Transverse colon (tissue), 4 donors: ENCODE data around the gene FAN1. TPM values are rescaled to one million over a fixed set of nuclear protein-coding genes. Genes with fewer than 3 reads are reported as not detected.

Source experiments
- DNase-seq: peaks from one replicate; pipeline ENCODE4 v3.0.0-alpha.2; 2019
- H3K27ac ChIP-seq, 4 donors: fragments of 200-600 bp; sonication (generic); 2 replicates each; pipeline ENCODE4 v1.5.1; 2016 to 2018; ENCODE audit warnings: inconsistent platforms in 4 of 4
- H3K27me3 ChIP-seq: fragments of 200-600 bp; sonication (generic); 2 replicates; pipeline ENCODE4 v1.5.1; 2017; ENCODE audit warnings: inconsistent platforms
- H3K36me3 ChIP-seq, 4 donors: fragments of 200-600 bp; sonication (generic); 2 replicates each; pipeline ENCODE4 v1.5.1; 2017 to 2019; ENCODE audit warnings: inconsistent platforms in 4 of 4
- H3K4me1 ChIP-seq, 4 donors: fragments of 200-600 bp; sonication (generic); 2 replicates each; pipeline ENCODE4 v1.5.1; 2017 to 2020; ENCODE audit warnings: inconsistent platforms in 4 of 4
- H3K4me3 ChIP-seq, 4 donors: fragments of 200-600 bp; sonication (generic); 1 replicate in 1 of 4; 2 replicates in 3 of 4; pipeline versions ENCODE4 v1.5.1 to v1.6.1; 2017 to 2019; ENCODE audit warnings: inconsistent platforms in 4 of 4
- H3K9me3 ChIP-seq, 2 donors: fragments of 200-600 bp; sonication (generic); 2 replicates each; pipeline ENCODE4 v1.5.1; 2017 to 2019; ENCODE audit warnings: inconsistent platforms in 2 of 2
- CTCF ChIP-seq, 5 experiments: fragments of 200-600 bp in 3 of 5; fragments of 450-650 bp in 2 of 5; sonication (generic) in 3 of 5; IDR thresholded peaks; 1 replicate in 2 of 5; 2 replicates in 3 of 5; pipeline ENCODE4 v1.5.1; 2016 to 2017; ENCODE audit warnings: antibody characterized with exemption in 5 of 5, inconsistent platforms in 3 of 5, mild to moderate bottlenecking in 2 of 5, moderate library complexity in 1 of 5
- EP300 ChIP-seq: sonication (generic); formaldehyde crosslinking; IDR thresholded peaks from one replicate; pipeline ENCODE4 v1.6.1; 2017; ENCODE audit warnings: antibody characterized with exemption, low read depth
- POLR2A ChIP-seq: fragments of 450-650 bp; IDR thresholded peaks from one replicate; pipeline ENCODE4 v1.6.1; 2016; ENCODE audit warnings: antibody characterized with exemption, mild to moderate bottlenecking, moderate library complexity
- POLR2AphosphoS5 ChIP-seq, 3 donors: sonication (generic); formaldehyde crosslinking; IDR thresholded peaks; one replicate each; pipeline ENCODE4 v1.6.1; 2016; ENCODE audit warnings: antibody characterized with exemption in 3 of 3
- WGBS, 2 donors: methylation state at CpG; one replicate each; pipeline ENCODE4 v1.1.5; 2018; ENCODE audit warnings: low coverage in 1 of 2; 5-methylcytosine and 5-hydroxymethylcytosine counted together
- in situ Hi-C, 4 donors: fragments of 200-750 bp; cut with MboI; loops; one replicate each; pipeline versions ENCODE4 v1.15.0 to v1.15.1; 2017; ENCODE audit warnings: low sequenced_read_pairs in 3 of 4, low pct_ligation_motif_present in 1 of 4, low pct_unique_long_range_greater_than_20kb in 1 of 4
- intact Hi-C: fragments of 100-400 bp; cut with DNase I; formaldehyde crosslinking; loops from one replicate; pipeline ENCODE4 v1.15.1; 2023; ENCODE audit warnings: low total_unique reads
- small RNA-seq, 4 donors: library from RNA; depleted of rRNA; stranded (forward); fragments of <200 nt; gene quantifications; one replicate each; pipeline ENCODE3, GENCODE V24; 2016
- total RNA-seq, 4 donors: library from RNA; depleted of rRNA; stranded (reverse); fragments of >200 nt; gene quantifications; one replicate each; pipeline ENCODE4 v1.1.0, GENCODE V29; 2016

FAN1 gene
- total RNA-seq, 4 donors from 2014 or later, result 8.6 to 34.8 (median 16.9) TPM

GRCh38 chr15:30992249-30992864 is 88.6 kb downstream of the FAN1 start:
- Histone ChIP-seq H3K9me3 (no peaks in the 10 kb centered on the region), H3K4me3 (peak overlapping the region; percentile 81 to 96 (median 90)), H3K27ac (peak overlapping the region; percentile 97 to 99 (median 98)), H3K36me3 (no peaks in the 10 kb centered on the region), H3K27me3 (no peaks in the 10 kb centered on the region), H3K4me1 (peaks cover 13 to 33% (median 23%) of the 10 kb centered on the region in 4 donors)
- intact Hi-C loops (no loop called here), in situ Hi-C loops (no loop called here)
- TF ChIP-seq POLR2AphosphoS5 (IDR thresholded peaks at IDR 0.05) (no peak), CTCF (IDR thresholded peaks at IDR 0.05) (no peak), EP300 (no peak), POLR2A (no peak)
- no peak for DNase-seq
- WGBS, 2 donors, result 71 to 82% methylated on average over 4 to 7 of the region's 7 CpGs

Small RNA genes lying within 50 kb of the gene (small RNA-seq; reads per million reads assigned to genes)
- 0 to 0.42 (median 0) reads per million in 4 donors for gene RNU6-466P

Other genes with a start within 250 kb of the FAN1 start
- 10 to 100 TPM; 11.1 to 40.8 (median 32.7) TPM for gene MTMR10, start 87.7 kb downstream of the FAN1 start, total RNA-seq
- not detected for gene TRPM1, start 197.8 kb downstream of the FAN1 start, total RNA-seq